ENCODE results near the gene USH2A.

Gene USH2A

DNA sequence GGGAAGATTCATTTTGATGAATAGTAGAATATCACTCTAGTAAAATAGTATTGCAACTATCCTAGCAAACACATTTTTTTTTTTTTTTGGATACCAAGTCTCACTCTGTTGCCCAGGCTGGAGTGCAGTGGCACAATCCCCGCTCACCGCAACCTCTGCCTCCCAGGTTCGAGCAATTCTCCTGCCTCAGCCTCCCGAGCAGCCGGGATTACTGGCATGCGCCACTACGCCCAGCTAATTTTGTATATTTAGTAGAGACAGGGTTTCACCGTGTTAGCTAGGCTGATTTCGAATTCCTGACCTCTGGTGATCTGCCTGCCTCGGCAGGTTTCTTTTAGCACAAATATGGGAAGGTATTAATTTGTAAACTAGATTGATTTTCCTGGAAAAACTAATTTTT, 822.4 kb downstream of the USH2A start:
- no peak for DNase-seq (ENCODE audit: low spot score)

DNA sequence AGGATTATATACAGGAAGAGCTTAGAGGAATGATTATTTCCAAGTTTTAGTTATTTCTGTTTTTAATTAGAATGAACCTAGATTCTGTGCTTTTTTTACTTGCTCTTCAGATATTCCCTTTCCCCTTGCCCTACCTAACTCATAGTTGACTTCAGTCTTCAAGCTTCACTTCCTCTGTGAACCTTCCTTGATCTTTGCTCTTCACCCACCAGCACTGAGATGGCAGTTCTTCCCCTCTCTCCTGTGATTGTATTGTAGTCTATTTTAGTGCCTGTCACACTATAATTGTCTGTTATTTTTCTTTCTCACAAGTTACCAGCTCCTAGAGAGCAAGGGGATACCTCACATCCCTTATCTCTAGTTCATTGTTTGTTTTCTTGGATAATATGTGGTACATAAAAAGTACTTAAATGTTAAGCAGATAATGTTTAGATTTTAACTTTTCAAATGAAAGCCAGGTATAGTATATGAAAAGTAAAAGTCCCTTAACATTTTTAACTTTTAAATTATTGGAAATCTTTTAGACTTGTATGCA, 822.9 kb downstream of the USH2A start:
- DNase-seq (ENCODE audit: low spot score): no peak

DNA sequence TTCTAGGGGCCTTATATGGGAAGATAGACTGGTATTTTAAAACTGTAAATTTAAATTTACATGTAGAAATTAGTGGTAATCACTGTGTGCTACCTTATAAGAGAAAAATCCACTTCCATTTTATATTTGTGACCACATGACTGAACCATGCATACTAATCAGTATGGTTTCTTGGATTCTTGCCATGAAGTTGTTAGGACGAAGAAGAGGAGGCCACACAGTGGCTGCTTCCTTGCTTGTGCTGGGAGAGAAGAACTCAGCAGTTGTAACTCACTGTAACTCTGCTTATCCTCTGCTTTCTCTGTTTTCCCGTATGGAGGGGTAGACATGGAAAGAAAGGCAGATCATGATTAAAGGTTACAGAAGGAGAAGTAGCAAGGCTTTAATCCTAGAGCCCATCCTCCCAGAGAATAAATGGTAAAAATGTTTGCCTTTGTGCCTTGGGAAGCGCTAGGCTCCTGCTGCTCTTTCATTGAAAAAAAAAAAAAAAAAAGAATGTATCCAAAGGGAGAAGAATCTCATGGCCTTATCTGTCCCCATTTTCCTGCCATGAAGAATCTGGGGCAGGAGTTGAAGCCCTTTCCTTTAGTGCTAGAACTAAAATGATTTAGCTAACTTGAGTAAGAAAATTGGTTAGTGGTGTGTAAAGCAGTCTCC, 823.7 kb downstream of the USH2A start:
- DNase-seq (ENCODE audit: low spot score): no peak

DNA sequence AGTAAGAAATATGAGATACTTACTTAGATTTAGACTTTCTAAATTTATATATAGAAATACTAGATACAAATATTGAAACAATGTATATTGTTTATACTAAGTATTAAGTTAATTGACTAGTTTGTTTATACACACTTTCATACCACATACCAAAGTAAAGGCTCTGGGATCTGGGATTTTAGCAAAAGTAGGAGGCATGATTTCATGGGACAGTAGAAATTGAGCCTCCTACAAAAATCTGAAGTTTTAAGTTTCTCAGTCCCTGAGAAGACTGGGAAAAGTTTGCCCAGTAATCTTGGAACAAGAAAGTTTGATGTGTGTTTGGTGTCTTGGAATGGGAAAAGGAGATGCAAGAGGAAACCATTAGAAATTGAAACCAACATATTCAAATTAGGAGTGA, 825.3 kb downstream of the USH2A start:
- no peak for DNase-seq (ENCODE audit: low spot score)

DNA sequence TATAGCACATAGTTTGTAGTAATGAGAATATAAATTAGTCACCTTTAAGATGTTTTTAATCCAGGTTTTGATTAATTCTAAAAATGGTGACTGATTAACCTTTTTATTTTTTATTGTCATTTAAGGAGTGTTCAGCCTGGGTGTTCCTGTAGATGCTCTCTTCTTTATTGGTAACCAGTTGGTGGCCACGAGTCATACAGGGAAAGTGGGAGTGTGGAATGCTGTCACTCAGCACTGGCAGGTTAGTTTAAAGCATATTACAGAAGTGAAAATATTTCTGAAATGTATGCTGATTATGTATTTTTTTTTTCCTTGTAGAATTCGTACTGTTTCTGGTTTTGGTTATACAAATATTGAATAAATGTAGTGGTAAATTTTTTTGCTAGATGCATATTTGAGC, 828.0 kb downstream of the USH2A start:
- no peak for DNase-seq (ENCODE audit: low spot score)

DNA sequence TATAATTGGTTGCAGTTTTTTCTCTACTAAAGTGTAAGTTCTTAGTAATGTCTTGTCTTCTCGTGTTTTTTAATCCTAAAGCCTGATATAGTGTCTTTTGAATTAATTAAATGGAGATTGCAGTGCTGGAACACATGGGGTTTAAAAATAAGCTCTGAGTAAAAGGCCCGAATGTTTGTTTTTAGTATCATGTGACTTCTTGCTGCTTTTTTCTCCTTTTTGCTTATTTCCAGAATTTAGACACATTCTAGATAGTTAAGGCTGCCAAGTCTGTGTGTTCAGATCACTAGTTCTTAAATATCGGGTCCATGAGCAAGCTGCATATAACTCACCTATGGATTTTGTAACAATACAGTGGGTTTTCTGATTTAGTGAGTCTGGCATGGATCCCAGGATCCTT, 828.6 kb downstream of the USH2A start:
- no peak for DNase-seq (ENCODE audit: low spot score)

DNA sequence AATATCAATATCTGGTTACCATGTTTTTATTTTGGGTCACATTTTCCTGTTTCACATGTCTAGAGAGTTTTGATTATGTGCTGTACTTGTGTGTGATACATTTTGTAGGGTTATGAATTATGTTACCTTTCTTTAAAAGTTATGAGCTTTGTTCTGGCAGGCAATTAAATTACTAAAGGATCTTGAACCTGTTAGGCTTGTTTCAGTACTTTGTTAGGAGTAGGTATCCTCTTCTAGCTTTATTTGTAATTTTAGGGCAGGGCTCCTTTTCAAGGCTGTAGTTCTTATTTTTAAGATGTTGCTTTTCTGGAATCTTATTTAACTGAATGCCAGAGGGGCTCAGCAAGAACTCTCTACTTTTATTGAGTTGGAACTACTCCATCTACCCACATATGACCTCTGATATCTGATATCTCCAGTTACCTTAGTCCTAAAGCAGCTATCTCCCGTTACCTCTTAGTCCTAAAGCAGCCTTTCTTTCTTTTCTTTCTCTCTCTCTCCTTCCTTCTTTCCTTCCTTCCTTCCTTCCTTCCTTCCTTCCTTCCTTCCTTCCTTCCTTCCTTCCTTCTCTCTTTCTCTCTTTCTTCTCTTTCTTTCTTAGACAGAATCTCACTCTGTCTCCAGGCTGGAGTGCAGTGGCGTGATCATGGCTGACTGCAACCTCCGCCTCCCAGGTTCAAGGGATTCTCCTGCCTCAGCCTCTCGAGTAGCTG, 832.3 kb downstream of the USH2A start:
- DNase-seq (ENCODE audit: low spot score): no peak

DNA sequence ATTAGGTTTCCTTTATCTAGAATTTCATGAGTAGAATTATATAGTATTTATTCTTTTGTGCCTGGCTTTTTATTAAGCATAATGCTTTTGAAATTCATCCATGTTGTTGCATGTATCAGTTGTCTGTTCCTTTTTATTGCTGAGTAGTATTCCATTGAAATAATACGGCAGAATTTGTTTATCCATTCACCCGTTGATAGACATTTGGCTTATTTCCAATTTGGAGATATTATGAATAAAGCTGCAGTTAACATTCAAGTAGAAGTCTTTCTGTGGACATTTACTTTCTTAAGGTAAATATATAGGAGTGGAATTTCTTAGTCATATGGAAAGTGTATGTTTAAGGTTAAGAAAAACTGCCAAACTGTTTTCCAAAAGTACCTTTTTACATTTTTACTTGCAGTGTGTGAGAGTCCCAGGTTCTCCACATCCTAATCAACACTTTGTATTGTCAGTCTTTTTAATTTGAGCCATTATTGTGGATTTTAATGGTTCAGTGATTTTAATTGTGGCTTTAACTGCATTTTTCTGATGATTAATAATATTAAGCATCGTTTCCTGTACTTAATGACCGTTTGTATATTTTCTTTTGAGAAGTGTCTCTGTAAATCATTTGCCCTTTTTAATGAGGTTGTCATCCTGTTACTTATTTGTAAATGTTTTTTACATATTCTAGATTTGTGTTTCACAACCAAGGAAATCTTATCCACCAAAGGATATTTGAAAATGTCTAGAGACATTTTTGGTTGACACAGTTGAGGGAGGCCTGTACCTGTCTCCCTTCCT, 833.4 kb downstream of the USH2A start:
- DNase-seq (ENCODE audit: low spot score): no peak

DNA sequence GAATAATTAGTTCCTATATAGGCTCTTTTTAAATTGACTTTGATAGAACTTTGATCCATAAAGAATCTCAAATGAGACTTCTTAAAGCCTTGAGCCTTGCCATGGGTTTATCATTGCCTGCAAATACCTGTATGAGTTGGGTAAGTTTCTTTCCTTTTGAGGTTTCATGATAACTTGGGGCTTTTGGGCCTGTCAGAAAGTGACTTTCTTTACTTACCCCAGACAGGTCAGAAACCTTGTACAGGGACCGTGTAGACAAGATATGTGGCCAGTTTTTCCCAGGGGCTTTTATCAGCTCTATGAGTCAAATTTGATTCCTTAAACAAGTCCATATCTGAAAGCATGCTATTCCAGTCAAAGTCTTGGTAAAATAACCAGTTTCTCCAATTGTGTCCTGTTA, 838.9 kb downstream of the USH2A start:
- no peak for DNase-seq (ENCODE audit: low spot score)

DNA sequence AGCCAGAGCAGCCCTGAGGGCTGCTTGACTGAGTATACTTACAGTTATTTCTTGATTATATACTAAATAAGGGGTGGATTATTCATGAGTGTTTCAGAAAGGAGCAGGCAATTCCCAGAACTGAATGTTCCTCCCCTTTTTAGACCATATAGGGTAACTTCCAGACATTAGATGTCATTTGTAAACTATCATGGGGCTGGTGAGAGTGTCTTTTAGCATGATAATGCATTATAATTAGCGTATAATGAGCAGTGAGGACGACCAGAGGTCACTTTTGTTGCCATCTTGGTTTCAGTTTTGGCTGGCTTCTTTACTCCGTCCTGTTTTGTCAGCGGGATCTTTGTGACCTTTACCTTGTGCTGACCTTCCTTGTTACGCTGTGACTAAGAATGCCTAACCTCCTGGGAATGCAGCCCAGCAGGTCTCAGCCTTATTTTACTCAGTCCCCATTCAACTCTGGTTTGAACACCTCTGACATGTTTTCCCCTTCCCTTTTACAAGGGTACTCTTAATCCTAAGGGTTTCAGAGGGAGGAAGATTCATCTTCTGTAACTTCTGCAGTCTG, 840.0 kb downstream of the USH2A start:
- no peak for DNase-seq (ENCODE audit: low spot score)

DNA sequence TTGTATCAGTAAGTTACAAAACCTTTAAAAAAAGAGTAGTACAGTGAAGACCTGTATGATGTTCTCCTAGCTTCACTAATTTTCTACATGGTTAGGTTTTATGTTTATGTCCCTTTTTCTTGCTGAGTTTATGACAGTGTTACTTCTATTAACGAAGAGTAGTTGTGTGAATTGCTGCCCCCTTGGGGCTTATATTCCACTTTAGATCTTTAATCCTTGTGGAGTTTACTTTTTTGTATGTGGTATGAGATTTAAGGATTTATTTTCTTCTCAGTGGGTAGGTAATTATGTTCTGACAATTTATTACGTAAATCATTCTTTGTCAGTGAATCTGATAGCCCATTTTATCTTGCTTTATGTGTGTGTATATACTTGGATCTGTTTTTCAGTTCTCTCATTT, 841.4 kb downstream of the USH2A start:
- DNase-seq (ENCODE audit: low spot score): no peak

Small RNA genes lying within 50 kb of the gene (small RNA-seq; reads per million reads assigned to genes)
- 0 reads per million in 2 experiments for gene MRPS18BP1
- gene RF00108: 0 to 0.24 reads per million in 2 experiments
